Fibroblast of skin of right biceps (primary cell): ENCODE measurements around the gene VIPR2.

ENCODE experiments used
- DNase-seq: peaks from one replicate; pipeline ENCODE4 v3.0.0-alpha.2; 2013

The VIPR2 gene

DNA sequence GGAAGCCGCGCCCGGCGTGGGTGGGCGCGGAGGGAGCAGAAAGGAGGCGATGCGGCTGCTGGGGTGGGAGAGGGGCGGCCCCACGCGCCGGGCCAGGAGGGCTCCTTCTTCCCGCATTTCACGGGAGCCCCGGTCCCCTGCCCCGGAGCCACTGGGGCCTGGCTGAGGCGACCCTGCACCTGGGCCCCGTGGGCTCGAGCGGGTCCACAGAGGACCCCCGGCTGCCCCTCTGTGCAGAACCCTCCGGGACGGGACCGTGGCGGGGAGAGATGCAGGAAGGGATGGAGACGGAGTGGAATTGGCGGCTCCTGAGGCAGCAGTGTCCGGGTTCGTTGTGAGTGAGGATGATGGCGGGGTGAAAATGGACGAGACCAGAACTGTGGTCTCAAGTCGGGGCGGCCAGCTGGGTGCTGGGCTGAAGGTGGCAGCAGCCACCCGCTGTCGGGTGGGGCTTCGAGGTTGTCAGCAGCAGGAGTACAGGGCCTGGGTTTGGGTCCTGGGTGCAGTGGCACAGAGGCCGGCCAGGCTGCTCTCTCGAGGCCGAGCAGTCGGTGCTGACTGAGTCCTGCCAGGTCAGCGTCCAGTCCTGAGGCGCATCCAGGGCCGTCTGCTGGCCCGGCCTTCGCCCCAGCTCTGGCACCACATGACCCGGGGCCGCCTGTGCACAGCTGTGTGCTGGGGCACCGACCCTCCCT lies 80.4 kb downstream of the VIPR2 start:
- no peak for DNase-seq

DNA sequence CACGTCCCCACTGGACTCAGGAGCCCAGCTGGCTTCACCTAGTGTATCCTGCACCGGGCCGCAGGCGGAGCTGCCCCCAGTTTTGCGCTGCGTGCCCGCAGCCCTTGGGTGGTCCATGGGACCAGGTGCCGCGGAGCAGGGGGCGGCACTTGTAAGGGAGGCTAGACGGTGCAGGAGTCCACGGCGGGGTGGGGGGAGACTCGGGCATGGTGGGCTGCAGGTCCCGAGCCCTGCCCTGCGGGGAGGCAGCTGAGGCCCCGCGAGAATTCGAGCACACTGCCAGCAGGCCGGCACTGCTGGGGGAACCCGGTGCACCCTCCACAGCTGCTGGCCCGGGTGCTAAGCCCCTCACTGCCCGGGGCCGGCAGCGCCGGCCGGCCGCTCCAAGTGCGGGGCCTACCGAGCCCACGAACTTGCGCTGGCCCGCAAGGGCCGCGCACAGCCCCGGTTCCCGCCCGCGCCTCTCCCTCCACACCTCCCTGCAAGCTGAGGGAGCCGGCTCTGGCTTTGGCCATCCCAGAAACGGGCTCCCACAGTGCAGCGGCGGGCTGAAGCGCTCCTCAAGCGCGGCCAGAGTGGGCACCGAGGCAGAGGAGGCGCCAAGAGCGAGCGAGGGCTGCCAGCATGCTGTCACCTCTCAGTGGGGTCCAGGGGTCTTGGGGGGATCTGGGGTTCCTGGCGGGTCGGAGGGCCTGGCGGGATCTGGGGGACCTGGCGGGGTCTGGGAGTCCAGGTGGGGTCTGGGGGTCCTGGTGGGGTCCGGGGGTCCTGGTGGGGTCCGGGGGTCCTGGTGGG lies 81.4 kb downstream of the VIPR2 start:
- no peak for DNase-seq

DNA sequence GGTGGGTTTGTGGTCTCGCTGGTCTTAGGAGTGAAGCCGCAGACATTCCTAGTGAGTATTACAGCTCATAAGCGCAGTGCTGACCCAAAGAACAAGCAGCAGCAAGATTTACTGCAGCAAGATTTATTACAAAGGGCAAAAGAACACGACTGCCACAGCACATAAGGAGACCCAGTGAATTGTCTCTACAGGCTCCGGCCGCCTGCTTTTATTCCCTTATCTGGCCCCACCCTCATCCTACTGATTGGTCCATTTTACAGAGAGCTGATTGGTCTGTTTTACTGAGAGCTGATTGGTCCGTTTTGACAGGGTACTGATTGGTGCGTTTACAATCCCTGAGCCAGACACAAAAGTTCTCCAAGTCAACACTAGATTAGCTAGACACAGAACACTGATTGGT lies 82.1 kb downstream of the VIPR2 start:
- no peak for DNase-seq

DNA sequence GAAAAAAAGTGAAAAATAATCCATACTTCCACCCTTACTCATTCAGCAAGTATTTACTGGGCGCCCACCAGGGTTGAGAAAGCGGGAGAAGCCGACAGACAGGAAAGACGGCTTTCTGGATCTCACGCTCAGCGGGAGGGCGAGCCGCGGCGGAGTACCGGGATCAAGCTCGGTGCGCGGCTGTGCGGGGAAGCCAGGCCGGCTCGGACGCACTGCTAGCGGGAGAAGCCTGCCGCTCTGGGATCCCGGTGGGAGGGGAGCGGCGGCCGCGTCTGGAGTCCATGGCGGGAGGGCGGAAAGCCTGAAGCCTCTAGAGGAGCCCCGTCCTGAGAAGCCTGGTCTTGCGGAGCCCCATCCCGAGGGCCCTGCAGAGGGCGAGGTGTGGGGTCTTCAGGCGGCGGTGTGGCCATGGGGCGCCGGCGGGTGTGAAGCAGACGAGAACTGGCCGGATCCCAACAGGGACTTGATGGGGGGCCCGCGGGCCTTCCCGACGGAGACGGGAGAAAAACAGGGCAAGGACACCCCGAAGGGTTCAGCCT lies 82.9 kb downstream of the VIPR2 start:
- peak; percentile 4 for DNase-seq

DNA sequence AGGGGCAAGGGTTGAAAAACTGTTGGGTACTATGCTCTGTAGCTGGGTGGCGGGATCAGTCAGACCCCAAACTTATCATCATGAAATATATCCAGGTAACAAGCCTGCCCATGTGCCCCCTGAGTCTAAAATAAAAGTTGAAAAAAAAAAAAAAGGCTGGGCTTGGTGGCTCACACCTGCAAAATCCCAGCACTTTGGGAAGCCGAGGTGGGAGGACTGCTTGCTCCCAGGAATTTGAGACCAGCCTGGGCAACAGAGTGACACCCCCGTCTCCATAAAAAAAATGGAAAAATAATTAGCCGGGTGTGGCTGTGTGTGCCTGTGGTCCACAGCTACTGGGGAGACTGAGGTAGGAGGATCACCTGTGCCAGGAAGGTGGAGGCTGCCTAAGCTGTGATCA lies 83.5 kb downstream of the VIPR2 start:
- DNase-seq = no peak

DNA sequence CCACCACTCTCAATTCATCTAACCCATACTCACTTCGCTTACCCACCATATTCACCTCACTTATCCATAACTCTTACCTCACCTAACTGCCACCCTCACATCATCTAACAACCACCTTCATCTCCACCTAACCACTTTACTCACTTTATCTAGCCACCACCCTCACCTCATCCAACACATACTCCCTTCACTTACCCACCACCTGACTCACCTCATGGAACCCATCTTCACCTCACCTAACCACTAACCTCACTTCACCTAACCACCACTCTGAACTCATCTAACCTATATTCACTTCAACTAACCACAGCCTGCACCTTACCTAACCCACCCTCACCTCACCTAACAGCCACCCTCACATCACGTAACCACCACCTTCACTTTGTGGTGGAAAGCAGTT lies 84.2 kb downstream of the VIPR2 start:
- DNase-seq = no peak

DNA sequence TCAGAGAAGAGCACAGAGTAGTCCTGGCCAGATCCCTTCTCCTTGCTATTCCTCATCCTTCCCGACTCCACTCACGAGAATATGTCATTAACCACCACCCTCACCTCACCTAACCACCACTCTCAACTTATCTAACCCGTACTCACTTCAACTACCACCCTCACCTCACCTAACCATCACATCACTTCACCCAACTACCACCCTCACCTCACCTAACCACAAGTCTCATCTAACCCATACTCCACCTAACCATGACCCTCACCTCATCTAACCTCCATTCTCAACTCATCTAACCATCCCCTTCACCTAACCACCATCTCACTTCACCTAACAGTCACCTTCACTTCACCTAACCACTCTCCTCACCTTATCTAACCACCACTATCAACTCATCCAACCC lies 85.0 kb downstream of the VIPR2 start:
- no peak for DNase-seq

DNA sequence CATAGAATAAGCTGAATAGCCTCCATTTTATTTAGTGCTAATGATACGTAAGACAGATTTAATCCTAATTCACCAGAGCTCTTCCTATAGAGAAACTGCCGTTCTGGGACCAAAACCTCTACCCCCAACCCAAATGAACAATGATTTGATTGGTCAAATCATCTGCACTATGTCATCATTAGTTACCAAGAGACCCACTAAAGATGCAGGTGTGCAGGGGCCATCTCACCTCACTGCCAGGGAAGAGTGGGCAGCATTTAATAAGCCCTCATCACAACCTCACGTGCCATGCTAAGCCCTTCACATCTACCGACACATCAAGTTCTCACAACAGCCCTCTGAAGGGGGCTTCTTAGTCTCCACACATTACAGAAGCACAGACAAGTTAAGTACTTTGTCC lies 87.0 kb downstream of the VIPR2 start:
- DNase-seq = no peak

DNA sequence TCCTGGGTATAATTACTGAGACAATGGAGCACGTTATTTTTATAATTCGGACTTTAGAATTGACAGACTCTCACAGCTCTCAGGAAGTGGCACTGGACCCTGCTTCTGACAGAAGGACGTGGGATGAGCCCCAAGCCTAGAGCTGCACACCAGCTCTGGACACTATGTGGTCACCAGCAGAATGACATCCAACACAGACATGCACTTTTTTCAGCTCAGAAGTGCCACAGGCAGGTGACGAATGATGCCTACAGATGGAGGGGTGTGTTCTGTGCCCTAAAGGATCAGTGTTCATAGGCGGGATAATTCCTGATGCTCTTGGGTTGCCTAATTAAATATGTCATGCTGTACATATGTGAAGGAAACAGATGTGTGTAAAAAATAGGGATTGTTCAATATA lies 87.9 kb downstream of the VIPR2 start:
- DNase-seq = no peak

DNA sequence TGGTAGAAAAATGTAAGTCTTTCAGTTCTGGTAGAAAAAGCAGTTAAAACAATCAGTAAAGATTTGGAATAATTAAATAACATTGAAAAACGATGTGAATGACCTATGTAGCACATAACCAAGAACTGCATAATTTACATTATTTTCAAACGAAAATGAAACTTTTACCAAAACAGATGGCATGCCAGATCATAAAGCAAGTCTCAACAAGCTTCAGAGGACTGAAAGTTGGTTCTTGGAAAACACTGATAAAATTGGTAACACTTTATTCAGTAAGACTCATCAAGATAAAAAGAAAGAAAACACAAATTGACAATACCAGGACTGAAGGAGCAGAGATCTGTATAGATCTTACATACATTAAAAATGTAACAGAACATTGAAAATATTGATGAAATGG lies 92.8 kb downstream of the VIPR2 start:
- DNase-seq = no peak

DNA sequence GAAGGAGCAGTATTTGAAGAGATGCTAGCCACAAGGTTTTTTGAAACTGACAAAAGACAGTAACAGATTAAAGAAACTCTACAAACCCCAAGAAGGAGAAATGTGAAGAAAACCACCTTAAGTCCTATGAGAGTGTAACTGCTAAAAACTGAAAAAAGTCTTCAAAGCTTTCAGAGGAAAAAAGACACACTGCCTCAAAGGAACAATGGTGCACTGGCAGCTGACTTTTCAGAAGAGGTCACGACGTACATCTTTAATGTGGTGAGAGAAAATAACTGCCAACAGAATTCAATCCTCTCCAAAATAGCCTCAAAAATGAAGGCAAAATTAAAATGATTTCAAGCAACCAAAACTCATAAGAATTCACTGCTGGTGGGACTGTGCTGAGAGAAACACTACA lies 94.0 kb downstream of the VIPR2 start:
- no peak for DNase-seq

DNA sequence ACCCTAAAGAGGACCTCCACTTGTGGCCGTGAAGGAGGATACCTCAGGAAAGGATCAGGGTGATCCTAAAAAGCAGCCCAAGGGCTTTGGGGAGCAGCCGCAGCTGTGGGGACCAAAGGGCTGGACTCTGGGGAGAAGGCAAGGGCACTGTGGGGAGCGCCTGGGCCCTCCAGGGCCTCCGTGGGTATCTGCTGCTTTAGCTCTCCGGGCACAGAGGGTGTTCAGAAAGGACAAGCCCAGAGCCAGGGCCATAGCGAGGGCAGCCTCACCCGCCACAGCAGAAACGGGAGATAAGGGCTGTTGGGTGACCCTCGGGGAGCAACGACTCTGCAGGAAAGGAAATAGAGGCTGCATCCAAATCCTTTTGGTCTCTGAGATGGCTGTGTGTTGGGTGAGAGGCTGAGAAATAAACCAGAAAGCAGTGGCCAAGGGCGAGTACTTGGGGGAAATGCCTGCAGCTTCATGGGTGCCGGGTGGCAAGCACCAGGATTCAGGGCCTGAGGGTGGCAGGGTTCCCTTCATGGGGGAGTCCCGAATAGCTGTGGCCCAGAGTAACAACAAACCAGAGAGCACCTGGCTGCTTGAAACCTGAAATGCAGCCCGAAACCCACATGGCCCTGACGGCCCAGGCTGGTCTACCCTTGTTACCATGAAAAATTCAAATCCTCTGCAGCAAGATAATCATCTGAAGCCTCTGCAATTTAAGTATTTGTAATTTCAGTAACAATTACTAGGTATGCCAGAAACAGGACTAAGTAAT lies 95.2 kb downstream of the VIPR2 start:
- no peak for DNase-seq

DNA sequence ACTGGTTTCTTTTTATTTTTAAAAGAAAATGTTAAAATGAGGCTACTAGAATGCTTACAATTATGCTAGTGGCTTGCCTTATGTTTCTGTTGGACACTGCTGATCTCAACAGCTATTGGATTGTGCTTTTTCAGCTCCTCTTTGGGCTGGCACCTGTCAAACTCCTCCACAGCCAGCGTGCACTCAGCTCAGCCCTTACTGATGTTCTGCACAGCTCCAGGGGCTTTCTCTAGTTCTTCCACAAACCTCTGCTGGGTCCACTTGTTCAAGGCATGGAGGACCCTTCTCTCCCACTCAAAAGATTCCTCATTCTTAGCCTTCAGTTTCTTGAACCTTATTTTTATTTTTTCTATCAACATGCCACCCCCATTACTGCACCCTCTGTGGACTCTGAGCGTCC lies 96.0 kb downstream of the VIPR2 start:
- no peak for DNase-seq

DNA sequence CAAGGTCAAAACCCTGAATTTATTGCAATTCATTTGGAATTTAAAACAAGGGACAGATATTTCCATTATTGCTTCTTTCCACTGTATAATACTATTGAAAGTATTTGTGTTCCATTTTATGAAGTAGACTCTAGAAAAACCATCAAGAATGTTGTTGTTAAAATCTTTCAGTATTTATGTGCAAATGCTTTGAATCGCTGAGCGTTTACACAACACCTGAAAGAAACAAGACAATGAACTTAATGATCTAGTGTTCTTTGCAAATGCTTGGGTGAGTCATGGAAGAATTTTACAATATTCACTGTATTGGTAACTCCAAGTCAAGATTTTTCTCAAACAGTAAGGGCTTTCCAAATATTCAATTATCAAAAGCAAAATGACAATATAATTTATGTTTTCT lies 97.1 kb downstream of the VIPR2 start:
- no peak for DNase-seq

DNA sequence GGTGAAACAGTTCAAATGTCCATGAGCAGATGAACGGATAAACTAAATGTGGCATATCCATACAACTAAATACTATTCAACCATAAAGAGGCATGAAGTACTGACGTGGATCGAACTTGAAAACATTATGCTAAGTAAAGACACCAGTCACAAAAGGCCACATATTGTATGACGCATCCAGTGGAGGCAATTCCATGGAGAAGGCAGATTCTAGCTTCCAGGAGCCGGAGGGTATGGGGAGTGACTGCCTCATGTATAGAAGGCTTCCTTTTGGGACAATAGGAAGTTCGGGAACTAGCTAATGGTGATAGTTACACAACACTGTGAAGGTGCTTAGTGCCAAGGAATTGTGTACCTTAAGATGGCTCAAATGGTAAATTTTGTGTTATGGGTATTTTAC lies 98.4 kb downstream of the VIPR2 start:
- no peak for DNase-seq

DNA sequence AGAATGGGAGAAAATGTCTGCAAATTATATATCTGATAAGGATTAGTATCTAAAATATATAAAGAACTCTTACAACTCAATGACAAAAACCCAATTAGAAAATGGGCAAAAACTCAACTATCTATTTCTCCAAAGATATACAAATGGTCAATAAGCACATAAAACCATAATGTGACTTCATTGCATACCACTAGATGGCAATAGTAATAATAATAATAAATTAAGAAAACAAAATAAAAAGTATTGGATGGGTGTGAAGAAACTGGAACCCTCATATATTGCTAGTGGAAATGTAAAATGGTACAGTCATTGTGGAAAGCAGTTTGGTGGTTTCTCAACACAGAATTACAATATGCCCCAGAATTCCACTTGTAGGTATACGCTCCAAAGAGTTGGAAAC lies 98.8 kb downstream of the VIPR2 start:
- no peak for DNase-seq

DNA sequence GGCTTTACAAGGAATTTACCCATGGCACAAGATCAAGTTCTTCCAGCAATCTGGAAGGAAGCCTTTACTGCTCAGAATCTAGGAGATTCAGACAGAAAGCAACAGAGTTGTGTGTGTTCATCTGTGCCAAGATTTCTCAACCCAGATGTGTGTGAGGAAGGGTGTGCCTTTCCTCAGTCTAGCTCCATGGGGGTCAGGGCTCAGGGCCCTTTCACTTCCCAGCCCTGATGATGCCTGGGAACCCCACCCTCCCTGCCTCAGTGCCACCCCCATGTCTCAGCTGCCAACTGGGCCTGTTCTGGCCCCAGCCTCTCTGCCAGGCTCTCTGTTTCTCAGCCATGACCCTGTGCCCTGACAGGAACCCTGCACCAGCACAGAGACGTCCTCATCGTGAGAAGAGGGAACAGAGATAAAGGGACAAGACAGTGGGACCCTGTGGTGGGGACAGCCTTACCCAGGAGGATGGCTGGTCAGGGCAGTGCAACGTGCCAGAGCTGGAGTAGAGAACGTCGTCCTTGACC lies 102.0 kb downstream of the VIPR2 start:
- no peak for DNase-seq

DNA sequence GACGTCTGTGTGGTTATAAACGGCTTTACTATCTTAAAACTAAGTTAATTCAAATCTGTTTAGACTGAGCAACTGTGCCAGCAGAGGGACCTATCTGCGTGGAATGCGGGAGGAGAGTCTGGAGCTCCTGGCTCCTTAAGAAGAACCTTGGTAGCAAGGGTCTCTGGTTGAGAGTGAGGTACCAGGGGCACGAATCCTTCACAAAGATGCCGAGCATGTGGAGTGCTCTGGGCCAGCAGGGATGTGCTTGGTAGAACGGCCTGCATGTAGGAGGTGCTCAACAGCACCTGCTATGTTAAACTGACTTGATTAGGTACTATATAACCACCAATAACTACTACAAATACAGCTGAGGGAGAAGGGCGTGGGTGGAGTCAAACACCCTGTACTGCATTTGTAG lies 102.6 kb downstream of the VIPR2 start:
- DNase-seq = no peak

DNA sequence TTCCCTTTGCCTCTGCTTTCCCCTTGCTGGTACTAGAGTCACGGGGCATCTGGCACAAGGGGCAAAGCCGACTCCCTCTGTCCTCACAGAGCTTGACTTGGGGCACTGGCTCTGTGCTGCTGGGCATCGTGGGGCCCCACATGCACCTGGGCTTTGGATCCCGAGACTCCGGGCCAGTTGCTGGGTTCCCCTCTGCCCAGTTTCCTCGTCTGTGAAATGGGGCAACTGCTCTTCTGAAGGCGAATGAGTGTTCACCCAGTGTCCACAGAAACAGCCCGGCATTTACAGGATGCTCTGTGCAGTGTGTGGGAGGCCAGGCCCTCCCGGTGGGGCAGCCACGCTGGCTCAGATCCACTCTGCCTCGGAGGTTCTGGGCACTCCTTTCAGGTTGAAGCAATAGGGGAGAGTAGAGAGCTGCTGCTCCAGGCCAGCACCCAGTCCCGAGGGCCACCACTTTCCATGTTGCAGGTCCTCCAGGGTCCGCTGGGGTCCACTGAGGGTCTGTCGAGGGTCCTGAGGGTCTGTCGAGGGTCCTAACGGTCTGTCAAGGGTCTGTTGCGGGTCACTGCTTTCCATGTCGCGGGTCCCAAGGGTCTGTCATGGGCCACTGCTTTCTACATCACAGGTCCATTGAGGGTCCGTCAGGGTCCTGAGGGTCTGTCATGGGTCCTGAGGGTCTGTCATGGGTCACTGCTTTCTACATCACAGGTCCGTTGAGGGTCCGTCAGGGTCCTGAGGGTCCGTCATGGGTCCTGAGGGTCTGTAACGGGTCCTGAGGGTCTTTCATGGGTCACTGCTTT lies 103.6 kb downstream of the VIPR2 start:
- no peak for DNase-seq

DNA sequence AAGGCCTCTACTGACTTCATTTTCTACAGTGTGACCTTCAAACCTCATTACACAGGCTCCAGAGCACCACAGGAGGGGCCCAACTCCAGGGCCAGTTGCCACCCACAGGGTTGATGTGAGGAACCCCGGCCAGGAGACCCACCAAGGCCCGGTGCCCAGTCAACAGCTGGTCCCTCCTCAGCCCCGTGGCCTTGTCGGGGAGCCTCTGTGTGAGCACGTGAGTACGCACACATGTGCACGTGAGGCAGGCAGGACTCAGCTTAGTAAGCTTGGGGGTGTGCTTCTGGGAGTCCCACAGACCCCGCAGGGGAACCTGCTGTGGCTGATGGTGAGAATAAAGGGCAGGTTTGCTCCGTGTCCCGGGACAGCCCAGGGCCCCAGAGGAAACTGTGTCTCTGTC lies 104.5 kb downstream of the VIPR2 start:
- DNase-seq = no peak

DNA sequence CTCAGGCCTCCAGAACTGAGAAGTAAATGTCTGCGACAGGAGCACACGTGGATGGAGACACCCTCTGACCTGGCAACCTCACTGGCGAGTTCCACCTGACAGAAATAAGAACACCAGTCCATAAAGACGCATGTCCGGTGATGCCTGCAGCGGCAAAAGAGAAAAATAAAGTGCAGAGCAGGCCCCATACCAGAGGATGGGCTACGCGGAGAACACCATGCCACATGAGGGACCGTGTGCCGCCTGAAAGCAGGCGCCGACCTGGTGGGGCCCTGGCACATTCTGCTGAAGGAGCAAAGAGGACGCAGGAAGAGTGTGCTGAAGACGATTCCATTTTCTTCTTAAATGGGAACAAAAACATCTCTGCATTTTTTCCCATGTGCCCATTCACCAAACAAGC lies 105.0 kb downstream of the VIPR2 start:
- no peak for DNase-seq

DNA sequence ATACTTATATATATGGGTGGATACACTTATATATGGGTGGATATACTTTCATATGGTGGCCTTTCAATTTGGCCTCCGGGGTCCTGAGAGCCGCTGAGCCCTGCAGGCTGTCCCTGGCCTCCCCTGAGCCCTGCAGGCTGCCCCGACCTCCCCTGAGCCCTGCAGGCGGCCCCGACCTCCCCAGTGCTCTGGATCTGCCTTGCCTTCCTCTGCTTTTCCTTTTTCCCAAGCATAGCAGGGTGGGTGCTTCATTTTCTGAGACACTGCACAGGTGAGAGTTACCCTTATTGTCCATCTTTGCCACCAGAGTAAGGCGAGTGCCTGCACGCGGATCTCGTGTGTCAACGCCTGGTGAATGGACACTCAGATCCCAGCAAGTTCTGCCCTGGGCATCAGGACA lies 106.6 kb downstream of the VIPR2 start:
- no peak for DNase-seq
